CMK (cell line): ENCODE data around the gene DENND1A.
"Not testable (repeated sequence)": the region's sequence is repeated elsewhere in the genome, so short reads cannot be mapped to it uniquely, and the experiment has no call there.

Experiments used
- DNase-seq: peaks from one replicate; pipeline ENCODE4 v3.0.0-alpha.2; 2010; ENCODE audit warnings: low read depth

DENND1A gene

GRCh38 chr9:123771690-123772089 is 158.2 kb downstream of the DENND1A start:
- DNase-seq = no peak

GRCh38 chr9:123769719-123770118 is 160.2 kb downstream of the DENND1A start:
- DNase-seq = no peak

GRCh38 chr9:123763910-123764588 is 165.9 kb downstream of the DENND1A start:
- DNase-seq = no peak

GRCh38 chr9:123761905-123762605 is 167.9 kb downstream of the DENND1A start:
- DNase-seq = no peak

GRCh38 chr9:123757960-123758359 is 172.0 kb downstream of the DENND1A start:
- DNase-seq = no peak

- DNase-seq = no peak
These were observed 172.4 kb downstream of the DENND1A start for GRCh38 chr9:123757547-123757946.

GRCh38 chr9:123756484-123757106 is 173.3 kb downstream of the DENND1A start:
- DNase-seq = no peak

- no peak for DNase-seq
These were observed 176.2 kb downstream of the DENND1A start for GRCh38 chr9:123753669-123754258.

- DNase-seq = no peak
These were observed 176.9 kb downstream of the DENND1A start for GRCh38 chr9:123753016-123753415.

- no peak for DNase-seq
These were observed 180.2 kb downstream of the DENND1A start for GRCh38 chr9:123749580-123750202.

GRCh38 chr9:123746765-123747164 is 183.2 kb downstream of the DENND1A start:
- DNase-seq = no peak

GRCh38 chr9:123745933-123746332 is 184.0 kb downstream of the DENND1A start:
- no peak for DNase-seq

- DNase-seq = no peak
These were observed 184.5 kb downstream of the DENND1A start for GRCh38 chr9:123745451-123745850.

GRCh38 chr9:123743737-123744136 is 186.2 kb downstream of the DENND1A start:
- DNase-seq = no peak

- no peak for DNase-seq
These were observed 187.7 kb downstream of the DENND1A start for GRCh38 chr9:123742009-123742767.

GRCh38 chr9:123741214-123741613 is 188.7 kb downstream of the DENND1A start:
- DNase-seq = no peak

GRCh38 chr9:123739902-123740301 is 190.0 kb downstream of the DENND1A start:
- DNase-seq = no peak

- no peak for DNase-seq
These were observed 190.5 kb downstream of the DENND1A start for GRCh38 chr9:123739387-123739786.

- DNase-seq = no peak
These were observed 191.3 kb downstream of the DENND1A start for GRCh38 chr9:123738648-123739047.

- DNase-seq = no peak
These were observed 194.6 kb downstream of the DENND1A start for GRCh38 chr9:123735376-123735775.

GRCh38 chr9:123728571-123728970 is 201.4 kb downstream of the DENND1A start:
- DNase-seq = not testable (repeated sequence)

- DNase-seq = no peak
These were observed 202.6 kb downstream of the DENND1A start for GRCh38 chr9:123727332-123727731.
